IMR-90 (cell line): Measurements from ENCODE around the gene EMC1. TPM values are rescaled to one million over a fixed set of nuclear protein-coding genes. Genes with fewer than 3 reads are reported as not detected.

ENCODE experiments used
- ATAC-seq: fragments of 200-7000 bp; cut with Tn5 transposase; 2 replicates; pipeline ENCODE4 v1.9.1; 2020; ENCODE audit warnings: low read depth, mild to moderate bottlenecking, moderate library complexity
- BruUV-seq: library from RNA; stranded (reverse); fragments of 400-500 nt; replicated peaks from 2 replicates; lab custom pipeline; 2021; lab: Mats Ljungman, UMichigan
- CTCF ChIA-PET: fragments of 300-600 bp; formaldehyde crosslinking; extraction: SDS; loops from one replicate; lab custom pipeline; 2021; ENCODE audit warnings: antibody characterized with exemption; lab: Yijun Ruan, JAX
- POLR2A ChIA-PET: fragments of 300-600 bp; sonication (Branson Sonifier 250); formaldehyde crosslinking; loops from one replicate; lab custom pipeline; 2022; ENCODE audit warnings: antibody characterized with exemption; ENCODE audit not compliant: unreplicated experiment; lab: Charles Lee
- DNase-seq: peaks from one replicate; pipeline ENCODE4 v3.0.0; 2013
- H2AFZ ChIP-seq: replicated peaks from 2 replicates; pipeline ENCODE3; 2013; ENCODE audit warnings: low read length, mild to moderate bottlenecking; ENCODE audit not compliant: poor library complexity
- H2AK5ac ChIP-seq: 2 replicates; pipeline ENCODE4 v1.6.1; 2013; ENCODE audit warnings: low read depth, low read length, inconsistent platforms
- H2AK9ac ChIP-seq: replicated peaks from 2 replicates; pipeline ENCODE3; 2013; ENCODE audit warnings: mild to moderate bottlenecking, low read depth, low read length, moderate library complexity; ENCODE audit not compliant: poor library complexity
- H2BK120ac ChIP-seq: 2 replicates; pipeline ENCODE4 v1.6.1; 2013; ENCODE audit warnings: low read depth, low read length, inconsistent platforms
- H2BK15ac ChIP-seq: 3 replicates; pipeline ENCODE4 v1.6.1; 2013; ENCODE audit warnings: low read depth, low read length, inconsistent platforms
- H2BK20ac ChIP-seq: 2 replicates; pipeline ENCODE4 v1.6.1; 2013; ENCODE audit warnings: low read depth, mild to moderate bottlenecking, inconsistent platforms, low read length, moderate library complexity
- H2BK5ac ChIP-seq: 2 replicates; pipeline ENCODE4 v1.6.1; 2013; ENCODE audit warnings: mild to moderate bottlenecking, low read depth, low read length, inconsistent platforms; ENCODE audit not compliant: poor library complexity, severe bottlenecking
- H3K14ac ChIP-seq: replicated peaks from 2 replicates; pipeline ENCODE4 v1.6.1; 2013; ENCODE audit warnings: low read depth, low read length, inconsistent platforms
- H3K18ac ChIP-seq: 2 replicates; pipeline ENCODE4 v1.6.1; 2013; ENCODE audit warnings: low read depth, low read length, control low read depth
- H3K23ac ChIP-seq: 2 replicates; pipeline ENCODE4 v1.6.1; 2013; ENCODE audit warnings: low read depth, low read length, inconsistent platforms
- H3K27ac ChIP-seq: 2 replicates; pipeline ENCODE4 v1.5.1; 2013; ENCODE audit warnings: mild to moderate bottlenecking, control low read depth, low read length; ENCODE audit not compliant: insufficient read depth
- H3K27me3 ChIP-seq: 2 replicates; pipeline ENCODE4 v1.6.1; 2013; ENCODE audit warnings: low read length; ENCODE audit not compliant: control insufficient read depth, insufficient read depth
- H3K36me3 ChIP-seq: 2 replicates; pipeline ENCODE4 v1.6.1; 2013; ENCODE audit warnings: low read length, mixed read lengths; ENCODE audit not compliant: control insufficient read depth, insufficient read depth
- H3K4ac ChIP-seq: 2 replicates; pipeline ENCODE4 v1.6.1; 2013; ENCODE audit warnings: low read depth, low read length, inconsistent platforms
- H3K4me1 ChIP-seq: 2 replicates; pipeline ENCODE4 v1.6.1; 2013; ENCODE audit warnings: low read length, mixed read lengths; ENCODE audit not compliant: control insufficient read depth, insufficient read depth
- H3K4me2 ChIP-seq: 2 replicates; pipeline ENCODE4 v1.6.1; 2013; ENCODE audit warnings: low read depth, mild to moderate bottlenecking, control low read depth, low read length, moderate library complexity
- H3K4me3 ChIP-seq: 2 replicates; pipeline ENCODE4 v1.5.1; 2013; ENCODE audit warnings: low read depth, mild to moderate bottlenecking, control low read depth, low read length, moderate library complexity; ENCODE audit not compliant: insufficient read depth
- H3K56ac ChIP-seq: 2 replicates; pipeline ENCODE4 v1.6.1; 2013; ENCODE audit warnings: low read length, inconsistent platforms; ENCODE audit not compliant: insufficient read depth; ENCODE audit errors: extremely low read depth
- H3K79me1 ChIP-seq, 2 experiments: 2 replicates each; pipeline ENCODE4 v1.6.1; 2013; ENCODE audit warnings: low read length in 2 of 2, inconsistent platforms in 1 of 2, low read depth in 1 of 2
- H3K9ac ChIP-seq: 2 replicates; pipeline ENCODE4 v1.6.1; 2013; ENCODE audit warnings: low read depth, low read length, control low read depth
- H3K9me1 ChIP-seq: 2 replicates; pipeline ENCODE4 v1.6.1; 2013; ENCODE audit warnings: low read length, inconsistent platforms; ENCODE audit not compliant: insufficient read depth
- H3K9me3 ChIP-seq: 2 replicates; pipeline ENCODE4 v1.6.1; 2013; ENCODE audit warnings: low read length; ENCODE audit not compliant: control insufficient read depth, insufficient read depth
- H4K20me1 ChIP-seq: 2 replicates; pipeline ENCODE4 v1.6.1; 2013; ENCODE audit warnings: low read length, inconsistent platforms; ENCODE audit not compliant: insufficient read depth
- H4K5ac ChIP-seq: 2 replicates; pipeline ENCODE4 v1.6.1; 2013; ENCODE audit warnings: mild to moderate bottlenecking, low read depth, low read length, control low read depth
- H4K8ac ChIP-seq, 2 experiments: 2 replicates each; pipeline ENCODE4 v1.6.1; 2013; ENCODE audit warnings: low read depth in 2 of 2, low read length in 2 of 2, control low read depth in 1 of 2, inconsistent platforms in 1 of 2
- H4K91ac ChIP-seq: 2 replicates; pipeline ENCODE4 v1.6.1; 2013; ENCODE audit warnings: low read depth, low read length, inconsistent platforms; ENCODE audit not compliant: insufficient read depth
- CEBPB ChIP-seq: IDR thresholded peaks from 2 replicates; pipeline ENCODE4 v1.6.1; 2012; ENCODE audit warnings: low read depth, low read length, improper control_type of control experiment
- CHD1 ChIP-seq: IDR thresholded peaks from 2 replicates; pipeline ENCODE4 v1.6.1; 2012; ENCODE audit warnings: low read depth, low read length, improper control_type of control experiment
- MAFK ChIP-seq: IDR thresholded peaks from 2 replicates; pipeline ENCODE4 v1.6.1; 2012; ENCODE audit warnings: low read depth, low read length, improper control_type of control experiment
- MAZ ChIP-seq: IDR thresholded peaks from 2 replicates; pipeline ENCODE4 v1.6.1; 2012; ENCODE audit warnings: low read depth, mild to moderate bottlenecking, low read length, improper control_type of control experiment, moderate library complexity, borderline replicate concordance
- MXI1 ChIP-seq: IDR thresholded peaks from 2 replicates; pipeline ENCODE4 v1.6.1; 2012; ENCODE audit warnings: low read depth, mild to moderate bottlenecking, low read length, moderate library complexity, borderline replicate concordance
- NFE2L2 ChIP-seq: fragments of 150-350 bp; IDR thresholded peaks from 2 replicates; pipeline ENCODE4 v1.6.1; 2016; ENCODE audit warnings: low read depth, mild to moderate bottlenecking, low read length
- RAD21 ChIP-seq: IDR thresholded peaks from 2 replicates; pipeline ENCODE4 v1.6.1; 2012; ENCODE audit warnings: low read length, improper control_type of control experiment
- RCOR1 ChIP-seq: IDR thresholded peaks from 2 replicates; pipeline ENCODE4 v1.6.1; 2012; ENCODE audit warnings: mild to moderate bottlenecking, low read length, improper control_type of control experiment; ENCODE audit not compliant: insufficient replicate concordance
- RFX5 ChIP-seq: IDR thresholded peaks from 2 replicates; pipeline ENCODE4 v1.8.0; 2012; ENCODE audit warnings: low read depth, mild to moderate bottlenecking, low read length, moderate library complexity
- SMC3 ChIP-seq: fragments of 150-350 bp; IDR thresholded peaks from 2 replicates; pipeline ENCODE4 v1.6.1; 2016; ENCODE audit warnings: low read depth, mild to moderate bottlenecking, antibody characterized with exemption, low read length, moderate library complexity
- USF2 ChIP-seq: fragments of 150-350 bp; IDR thresholded peaks from 2 replicates; pipeline ENCODE4 v1.6.1; 2017; ENCODE audit warnings: mild to moderate bottlenecking, antibody characterized with exemption, low read length, low read depth
- WGBS, 2 experiments: methylation state at CpG; one replicate each; pipeline versions ENCODE4 v1.1.5 to v1.1.7; 2013; ENCODE audit warnings: missing lambda C conversion rate in 2 of 2; ENCODE audit not compliant: insufficient read length in 1 of 2; ENCODE audit errors: extremely low coverage in 2 of 2; 5-methylcytosine and 5-hydroxymethylcytosine counted together
- dilution Hi-C: fragments of 300-500 bp; cut with HindIII; formaldehyde crosslinking; loops from one replicate; pipeline ENCODE4 v1.14.3; 2018; ENCODE audit warnings: low sequenced_read_pairs; ENCODE audit not compliant: unreplicated experiment
- in situ Hi-C: fragments of 300-500 bp; cut with MboI; formaldehyde crosslinking; loops from 3 replicates; pipeline ENCODE4 v1.14.3; 2019; ENCODE audit warnings: low sequenced_read_pairs, inconsistent platforms, mixed read lengths
- intact Hi-C: fragments of 100-400 bp; cut with micrococcal nuclease; formaldehyde crosslinking; loops from 2 replicates; pipeline ENCODE4 v1.10.0; 2022
- polyA plus RNA-seq, 3 experiments: library from polyadenylated mRNA; depleted of rRNA; stranded (reverse); fragments of >200 nt; gene quantifications; 2 replicates each; pipeline ENCODE4 v1.2.3, GENCODE V29; 2012; ENCODE audit warnings: low replicate concordance in 1 of 3
- total RNA-seq: library from RNA; depleted of rRNA; stranded (reverse); fragments of >200 nt; gene quantifications from 2 replicates; pipeline ENCODE4 v1.2.3, GENCODE V29; 2012
- TF ChIP-seq, protein P1 (sequence below): conservative IDR thresholded peaks from 2 replicates; pipeline ENCODE4 v1.5.1; 2012; ENCODE audit warnings: mild to moderate bottlenecking, low read depth, low read length, improper control_type of control experiment

Gene EMC1
- total and polyA plus RNA-seq, 2 of the 4 experiments (the other 2 are of a cell fraction): 65.4 to 114 TPM

GRCh38 chr1:19251305-19252196 is at the start of gene EMC1, which contains the start of gene MRTO4 (continued):
- TF ChIP-seq USF2 (no peak), MAZ (peak; percentile 68; the same call in 1 of the 2 replicates), MXI1 (peak; percentile 85)

DNA sequence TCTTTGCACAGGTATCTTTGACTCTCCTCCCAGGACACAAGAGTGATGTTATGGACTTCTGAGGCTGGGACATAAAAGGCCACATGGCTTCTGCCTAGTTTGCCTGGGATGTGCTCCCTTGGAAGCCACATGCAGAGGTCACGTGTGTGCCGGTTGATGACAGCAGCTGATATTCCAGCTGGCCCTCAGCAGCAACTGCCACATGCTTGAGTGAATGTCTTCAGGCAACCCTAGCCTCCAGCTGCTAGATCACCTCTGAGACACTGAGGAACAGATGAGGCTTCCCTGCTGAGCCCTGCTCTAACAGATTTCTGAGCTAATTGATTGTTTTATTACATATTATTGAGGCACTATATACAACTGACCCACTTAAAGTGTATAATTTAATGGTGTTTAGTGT is 48.9 kb upstream of the EMC1 start:
- Histone ChIP-seq H2BK15ac (no peak overlapping the region), H2BK20ac (no peak overlapping the region), H2AK5ac (no peak overlapping the region), H3K4ac (no peak overlapping the region), H3K27ac (no peak overlapping the region), H2AK9ac (no peak overlapping the region), H4K91ac (no peak overlapping the region), H2BK5ac (no peak overlapping the region), H3K27me3 (no peaks in the 10 kb centered on the region), H3K79me1 (no peaks in the 10 kb centered on the region), H2BK120ac (no peak overlapping the region), H3K36me3 (peaks cover 27% of the 10 kb centered on the region), H3K4me3 (no peak overlapping the region), H3K23ac (no peak overlapping the region), H4K5ac (no peak overlapping the region), H3K14ac (no peak overlapping the region), H3K4me2 (no peak overlapping the region), H3K9ac (no peak overlapping the region), H4K8ac (no peak overlapping the region), H3K9me3 (peaks cover 5% of the 10 kb centered on the region), H4K20me1 (no peaks in the 10 kb centered on the region), H3K4me1 (no peaks in the 10 kb centered on the region), H3K56ac (no peak overlapping the region), H3K9me1 (no peaks in the 10 kb centered on the region), H3K18ac (no peak overlapping the region), H2AFZ (no peak overlapping the region)
- in situ Hi-C loops (no loop called here), intact Hi-C loops (no loop called here), dilution Hi-C loops (no loop called here)
- BruUV-seq: no TSS peak
- CTCF ChIA-PET: no interaction called here
- ATAC-seq (no peak), DNase-seq (no peak)
- POLR2A ChIA-PET: no interaction called here
- 82% methylated on average over 2 of the region's 2 CpGs; no CpG with 5 or more reads in 1 of the 2 experiments for WGBS, 2 experiments
- TF ChIP-seq CEBPB: no peak
- TF ChIP-seq, protein P1, sequence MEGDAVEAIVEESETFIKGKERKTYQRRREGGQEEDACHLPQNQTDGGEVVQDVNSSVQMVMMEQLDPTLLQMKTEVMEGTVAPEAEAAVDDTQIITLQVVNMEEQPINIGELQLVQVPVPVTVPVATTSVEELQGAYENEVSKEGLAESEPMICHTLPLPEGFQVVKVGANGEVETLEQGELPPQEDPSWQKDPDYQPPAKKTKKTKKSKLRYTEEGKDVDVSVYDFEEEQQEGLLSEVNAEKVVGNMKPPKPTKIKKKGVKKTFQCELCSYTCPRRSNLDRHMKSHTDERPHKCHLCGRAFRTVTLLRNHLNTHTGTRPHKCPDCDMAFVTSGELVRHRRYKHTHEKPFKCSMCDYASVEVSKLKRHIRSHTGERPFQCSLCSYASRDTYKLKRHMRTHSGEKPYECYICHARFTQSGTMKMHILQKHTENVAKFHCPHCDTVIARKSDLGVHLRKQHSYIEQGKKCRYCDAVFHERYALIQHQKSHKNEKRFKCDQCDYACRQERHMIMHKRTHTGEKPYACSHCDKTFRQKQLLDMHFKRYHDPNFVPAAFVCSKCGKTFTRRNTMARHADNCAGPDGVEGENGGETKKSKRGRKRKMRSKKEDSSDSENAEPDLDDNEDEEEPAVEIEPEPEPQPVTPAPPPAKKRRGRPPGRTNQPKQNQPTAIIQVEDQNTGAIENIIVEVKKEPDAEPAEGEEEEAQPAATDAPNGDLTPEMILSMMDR: no peak
- TF ChIP-seq RFX5: no peak
- TF ChIP-seq CHD1: no peak
- no peak for TF ChIP-seq SMC3
- TF ChIP-seq NFE2L2: no peak
- TF ChIP-seq MAFK: no peak
- no peak for TF ChIP-seq USF2
- TF ChIP-seq MAZ: no peak
- no peak for TF ChIP-seq MXI1
- TF ChIP-seq RCOR1: no peak
- TF ChIP-seq RAD21: no peak
